NCI-H2196 (cell line): ENCODE data around the gene LAMA5.

Experiments
- DNase-seq: peaks from one replicate; lab custom pipeline; 2025; ENCODE audit not compliant: unreplicated experiment; lab: John Stamatoyannopoulos, UW

Gene LAMA5

GRCh38 chr20:62331347-62331746 lies 35.8 kb downstream of the LAMA5 start:
- no peak for DNase-seq

- no peak for DNase-seq
Observed at GRCh38 chr20:62330576-62331317, 36.4 kb downstream of the LAMA5 start.

GRCh38 chr20:62329389-62330377 lies 37.4 kb downstream of the LAMA5 start:
- DNase-seq = no peak

- no peak for DNase-seq
Observed at GRCh38 chr20:62328684-62329388, 38.3 kb downstream of the LAMA5 start.

- DNase-seq = no peak
Observed at GRCh38 chr20:62327726-62328495, 39.2 kb downstream of the LAMA5 start.

GRCh38 chr20:62326959-62327725 lies 40.0 kb downstream of the LAMA5 start:
- DNase-seq = no peak

- no peak for DNase-seq
Observed at GRCh38 chr20:62326559-62326958, 40.6 kb downstream of the LAMA5 start.

- DNase-seq = no peak
Observed at GRCh38 chr20:62325172-62325905, 41.8 kb downstream of the LAMA5 start.

GRCh38 chr20:62323980-62324906 lies 42.9 kb downstream of the LAMA5 start:
- DNase-seq = no peak

GRCh38 chr20:62323146-62323979 lies 43.7 kb downstream of the LAMA5 start:
- DNase-seq = no peak

- no peak for DNase-seq
Observed at GRCh38 chr20:62322492-62323041, 44.5 kb downstream of the LAMA5 start.

- DNase-seq = no peak
Observed at GRCh38 chr20:62321975-62322374, 45.1 kb downstream of the LAMA5 start.

- no peak for DNase-seq
Observed at GRCh38 chr20:62321521-62321948, 45.6 kb downstream of the LAMA5 start.

- DNase-seq = peak; percentile 44
Observed at GRCh38 chr20:62320581-62321354, 46.3 kb downstream of the LAMA5 start.

- no peak for DNase-seq
Observed at GRCh38 chr20:62319346-62319909, 47.7 kb downstream of the LAMA5 start.
